H1 (cell line): ENCODE results near the gene SAMD9. TPM values are rescaled to one million over a fixed set of nuclear protein-coding genes. Genes with fewer than 3 reads are reported as not detected.

Source experiments
- ATF2 ChIP-seq: IDR thresholded peaks from 2 replicates; pipeline ENCODE4 v1.6.1; 2012; ENCODE audit warnings: low read length, inconsistent platforms
- SUZ12 ChIP-seq: fragments of 200-600 bp; sonication (generic); IDR thresholded peaks from 2 replicates; pipeline ENCODE4 v1.6.1; 2012; ENCODE audit warnings: mild to moderate bottlenecking, inconsistent platforms, low read length, moderate library complexity, mixed read lengths
- USF2 ChIP-seq: IDR thresholded peaks from 2 replicates; pipeline ENCODE4 v1.6.1; 2011; ENCODE audit warnings: low read length, improper control_type of control experiment
- polyA plus RNA-seq, 7 experiments: library from polyadenylated mRNA; depleted of rRNA in 3 of 7; stranded (reverse) in 5 of 7; unstranded in 2 of 7; fragments of >200 nt in 5 of 7; fragments of 200-250 nt in 2 of 7; gene quantifications; 1 replicate in 5 of 7; 2 replicates in 1 of 7; 4 replicates in 1 of 7; pipeline versions ENCODE4 v1.2.1 to v1.2.3, GENCODE V29; 2011 to 2013; ENCODE audit warnings: missing spikeins in 2 of 7, mixed read lengths in 2 of 7
- total RNA-seq: library from RNA; stranded (reverse); fragmentation: NEBNext Ultra II Directional; extraction: Animal tissue kit (Norgen Biotek cat#: 25700); gene quantifications from 2 replicates; pipeline ENCODE4 v1.2.1, GENCODE V29; 2021

Gene SAMD9
- total and polyA plus RNA-seq, 2 of the 8 experiments (the other 6 are each of a cell fraction or from before 2014, with no cell fraction given), result 0.02 TPM; not detected in 1

GRCh38 chr7:93115796-93116195 lies 2.0 kb downstream of the SAMD9 start (continued):
- TF ChIP-seq SUZ12 (no peak), USF2 (no peak), ATF2 (no peak)
